Measurements from ENCODE around the gene WDFY3. TPM values are rescaled to one million over a fixed set of nuclear protein-coding genes. Genes with fewer than 3 reads are reported as not detected.

Gene WDFY3
- total RNA-seq, 1 experiment from 2014 or later, result 39.9 TPM

GRCh38 chr4:84931961-84932360 lies 34.5 kb downstream of the WDFY3 start:
- Histone ChIP-seq H3K27ac (ENCODE audit: low read depth, low read length) (no peak overlapping the region), H3K27me3 (ENCODE audit: insufficient read depth, low read length) (no peaks in the 10 kb centered on the region), H3K79me2 (ENCODE audit: insufficient read depth, low read length) (peaks cover 7% of the 10 kb centered on the region), H3K4me1 (ENCODE audit: control insufficient read depth in 1 of 2, insufficient read depth in 2 of 2, low read length in 2 of 2) (no peaks in the 10 kb centered on the region), H3K36me3 (ENCODE audit: control insufficient read depth in 1 of 2, insufficient read depth in 2 of 2, low read length in 2 of 2) (no peaks in the 10 kb centered on the region), H3K4me3 (replicated peaks in 1 of 2; ENCODE audit: low read depth in 1 of 2, low read length in 2 of 2) (no peak overlapping the region), H3K9me3 (ENCODE audit: control insufficient read depth in 1 of 2, insufficient read depth in 1 of 2, low read depth in 1 of 2, low read length in 2 of 2) (no peaks in the 10 kb centered on the region), H3K4me2 (ENCODE audit: low read length) (no peak overlapping the region), H3K9ac (ENCODE audit: low read length) (no peak overlapping the region), H3K9me2 (ENCODE audit: insufficient read depth) (no peaks in the 10 kb centered on the region), H4K20me1 (ENCODE audit: insufficient read depth) (no peaks in the 10 kb centered on the region), H2AFZ (ENCODE audit: low read depth, low read length, poor library complexity, severe bottlenecking) (no peak overlapping the region)
- POLR2A ChIA-PET, result no interaction called here
- CTCF ChIA-PET, result no interaction called here
- ATAC-seq, result no peak
- RAD21 ChIA-PET (ENCODE audit: low non-redundant PET in 1 of 2, low total read pairs in 2 of 2, uncharacterized antibody in 2 of 2, unreplicated experiment in 2 of 2), result no interaction called here
- TF ChIP-seq YY1 (IDR thresholded peaks at IDR 0.05; ENCODE audit: extremely low read depth, insufficient replicate concordance, low read depth, low read length), result no peak
- TF ChIP-seq EZH2phosphoT487 (IDR thresholded peaks at IDR 0.05; ENCODE audit: borderline replicate concordance), result no peak
- TF ChIP-seq MAX (IDR thresholded peaks at IDR 0.05), result no peak
- TF ChIP-seq EZH2 (IDR thresholded peaks at IDR 0.05), result no peak
- TF ChIP-seq CEBPB (IDR thresholded peaks at IDR 0.05; ENCODE audit: low read depth), result no peak
- no peak for TF ChIP-seq RAD21 (IDR thresholded peaks at IDR 0.05; ENCODE audit: low read depth)
- TF ChIP-seq CTCF (IDR thresholded peaks at IDR 0.05 in 2 of 3, conservative IDR thresholded peaks at IDR 0.05 in 1 of 3; ENCODE audit: borderline replicate concordance in 1 of 3, insufficient read depth in 1 of 3, low read depth in 2 of 3, low read length in 2 of 3), result no peak
- no peak for TF ChIP-seq REST (IDR thresholded peaks at IDR 0.05; ENCODE audit: low read depth)
- TF ChIP-seq SP1 (IDR thresholded peaks at IDR 0.05; ENCODE audit: low read depth), result no peak
- no peak for TF ChIP-seq POLR2A (IDR thresholded peaks at IDR 0.05; ENCODE audit: borderline replicate concordance, extremely low read depth, insufficient read depth, insufficient read length)
- TF ChIP-seq TCF7L2 (IDR thresholded peaks at IDR 0.05; ENCODE audit: borderline replicate concordance, extremely low read depth, insufficient read depth, insufficient read length), result no peak
- TF ChIP-seq JUND (IDR thresholded peaks at IDR 0.05), result no peak
- TF ChIP-seq SIN3A (IDR thresholded peaks at IDR 0.05; ENCODE audit: low read depth), result no peak
- TF ChIP-seq SRF (IDR thresholded peaks at IDR 0.05; ENCODE audit: low read depth), result no peak
- no peak for DNase-seq (ENCODE audit: low read depth, low spot score)
- intact Hi-C loops (cut with micrococcal nuclease), result no loop called here
- no TSS peak for BruUV-seq (replicated peaks)

Measured in HCT116 (cell line).